SW480 (cell line): ENCODE measurements around the gene NPHP4.
"Not testable (repeated sequence)": the region's sequence is repeated elsewhere in the genome, so short reads cannot be mapped to it uniquely, and the experiment has no call there.

ENCODE experiments used
- DNase-seq: peaks from one replicate; pipeline ENCODE4 v3.0.0-alpha.2; 2016; ENCODE audit warnings: low spot score

NPHP4 gene

GRCh38 chr1:5855196-5855897 lies 136.9 kb downstream of the NPHP4 start:
- no peak for DNase-seq

GRCh38 chr1:5854754-5855153 lies 137.5 kb downstream of the NPHP4 start:
- no peak for DNase-seq

GRCh38 chr1:5853858-5854257 lies 138.4 kb downstream of the NPHP4 start:
- DNase-seq, result not testable (repeated sequence)

- DNase-seq, result peak; percentile 46
Observed at GRCh38 chr1:5850503-5850902, 141.7 kb downstream of the NPHP4 start.

- DNase-seq, result no peak
Observed at GRCh38 chr1:5849550-5849949, 142.7 kb downstream of the NPHP4 start.

GRCh38 chr1:5847013-5847659 lies 145.1 kb downstream of the NPHP4 start:
- DNase-seq, result no peak

- DNase-seq, result peak; percentile 27
Observed at GRCh38 chr1:5845376-5845775, 146.8 kb downstream of the NPHP4 start.

GRCh38 chr1:5844442-5844841 lies 147.8 kb downstream of the NPHP4 start:
- no peak for DNase-seq

GRCh38 chr1:5843521-5844096 lies 148.6 kb downstream of the NPHP4 start:
- DNase-seq, result no peak

GRCh38 chr1:5842679-5843078 lies 149.5 kb downstream of the NPHP4 start:
- DNase-seq, result no peak

GRCh38 chr1:5840551-5841001 lies 151.6 kb downstream of the NPHP4 start:
- DNase-seq, result no peak

GRCh38 chr1:5839881-5840550 lies 152.2 kb downstream of the NPHP4 start:
- DNase-seq, result no peak

- DNase-seq, result no peak
Observed at GRCh38 chr1:5839161-5839880, 152.9 kb downstream of the NPHP4 start.

GRCh38 chr1:5837976-5838653 lies 154.1 kb downstream of the NPHP4 start:
- DNase-seq, result no peak

- DNase-seq, result no peak
Observed at GRCh38 chr1:5836776-5837440, 155.3 kb downstream of the NPHP4 start.

GRCh38 chr1:5835179-5835562 lies 157.1 kb downstream of the NPHP4 start:
- no peak for DNase-seq

GRCh38 chr1:5834477-5835178 lies 157.6 kb downstream of the NPHP4 start:
- DNase-seq, result no peak

- no peak for DNase-seq
Observed at GRCh38 chr1:5833911-5834310, 158.3 kb downstream of the NPHP4 start.

GRCh38 chr1:5832916-5833895 lies 159.0 kb downstream of the NPHP4 start:
- DNase-seq, result no peak
